ENCODE data around the gene RNF182. TPM values are rescaled to one million over a fixed set of nuclear protein-coding genes. Genes with fewer than 3 reads are reported as not detected.

Gene RNF182
- total RNA-seq, 5 donors from 2014 or later (not counting 1 experiment from before 2014, with no cell fraction given), result 0.16 to 0.49 (median 0.18) TPM; not detected in 2

GRCh38 chr6:14000901-14001300 is 76.1 kb downstream of the RNF182 start:
- peaks cover 0 to 3% (median 0%) of the 10 kb centered on the region in 3 donors for H3K9me3 Mint-ChIP-seq
- WGBS (ENCODE audit: insufficient coverage), result 57% methylated on average over 3 of the region's 3 CpGs
- no peaks in the 10 kb centered on the region for H3K36me3 ChIP-seq (ENCODE audit: control insufficient read depth in 2 of 2, extremely low read depth in 1 of 2, insufficient read depth in 1 of 2, low read length in 1 of 2)
- no peaks in the 10 kb centered on the region for H3K4me1 Mint-ChIP-seq
- no peak overlapping the region for H3K27ac Mint-ChIP-seq
- ATAC-seq (replicated peaks in 1 of 4), result no peak
- no peak overlapping the region for H3K27ac ChIP-seq (ENCODE audit: low read length)
- H3K27me3 ChIP-seq (replicated peaks in 1 of 2; ENCODE audit: control insufficient read depth in 2 of 2, extremely low read depth in 1 of 2, insufficient read depth in 2 of 2, low read length in 1 of 2), result peaks cover 2 to 3% of the 10 kb centered on the region in 2 experiments
- ChIA-PET POLR2A (no interaction called here), CTCF (no interaction called here)
- H3K4me1 ChIP-seq (ENCODE audit: control insufficient read depth in 1 of 2, extremely low read depth in 1 of 2, insufficient read depth in 2 of 2, low read length in 2 of 2), result no peaks in the 10 kb centered on the region
- no peaks in the 10 kb centered on the region for H3K9me3 ChIP-seq
- no peak overlapping the region for H3K4me3 Mint-ChIP-seq
- no peak overlapping the region for H3K4me3 ChIP-seq (ENCODE audit: control insufficient read depth in 1 of 2, extremely low read depth in 1 of 2, low read length in 1 of 2)
- DNase-seq, result no peak
- no peaks in the 10 kb centered on the region for H3K36me3 Mint-ChIP-seq
- H3K27me3 Mint-ChIP-seq, result peaks cover 15 to 27% of the 10 kb centered on the region in 2 donors

- ATAC-seq (replicated peaks in 1 of 4) (no peak), DNase-seq (no peak)
- Histone ChIP-seq H3K9me3 (no peaks in the 10 kb centered on the region), H3K27ac (ENCODE audit: low read length) (no peak overlapping the region), H3K36me3 (ENCODE audit: control insufficient read depth in 2 of 2, extremely low read depth in 1 of 2, insufficient read depth in 1 of 2, low read length in 1 of 2) (no peaks in the 10 kb centered on the region), H3K4me3 (ENCODE audit: control insufficient read depth in 1 of 2, extremely low read depth in 1 of 2, low read length in 1 of 2) (no peak overlapping the region), H3K4me1 (ENCODE audit: control insufficient read depth in 1 of 2, extremely low read depth in 1 of 2, insufficient read depth in 2 of 2, low read length in 2 of 2) (no peaks in the 10 kb centered on the region), H3K27me3 (replicated peaks in 1 of 2; ENCODE audit: control insufficient read depth in 2 of 2, extremely low read depth in 1 of 2, insufficient read depth in 2 of 2, low read length in 1 of 2) (peaks cover 2 to 3% of the 10 kb centered on the region in 2 experiments)
- POLR2A ChIA-PET, result no interaction called here
- Mint-ChIP-seq H3K27me3 (peaks cover 11 to 26% of the 10 kb centered on the region in 2 donors), H3K9me3 (peaks cover 0 to 3% (median 0%) of the 10 kb centered on the region in 3 donors), H3K36me3 (no peaks in the 10 kb centered on the region), H3K4me1 (no peaks in the 10 kb centered on the region), H3K27ac (no peak overlapping the region), H3K4me3 (no peak overlapping the region)
- CTCF ChIA-PET, result no interaction called here
- 79% methylated on average over 6 of the region's 13 CpGs for WGBS (ENCODE audit: insufficient coverage)
Observed at GRCh38 chr6:14001329-14002012, 76.7 kb downstream of the RNF182 start.

GRCh38 chr6:14002176-14002947 is 77.6 kb downstream of the RNF182 start:
- Mint-ChIP-seq H3K27me3 (peaks cover 13 to 24% of the 10 kb centered on the region in 2 donors), H3K4me1 (no peaks in the 10 kb centered on the region)
- no peak for ATAC-seq (replicated peaks in 1 of 4)

GRCh38 chr6:14004258-14004657 is 79.5 kb downstream of the RNF182 start:
- POLR2A ChIA-PET, result no interaction called here
- Mint-ChIP-seq H3K27ac (no peak overlapping the region), H3K4me3 (no peak overlapping the region)

More at GRCh38 chr6:14002176-14002947, 77.6 kb downstream of the RNF182 start:
- Histone ChIP-seq H3K27ac (ENCODE audit: low read length) (no peak overlapping the region), H3K27me3 (replicated peaks in 1 of 2; ENCODE audit: control insufficient read depth in 2 of 2, extremely low read depth in 1 of 2, insufficient read depth in 2 of 2, low read length in 1 of 2) (peaks cover 2 to 6% of the 10 kb centered on the region in 2 experiments), H3K9me3 (no peaks in the 10 kb centered on the region), H3K4me3 (ENCODE audit: control insufficient read depth in 1 of 2, extremely low read depth in 1 of 2, low read length in 1 of 2) (no peak overlapping the region), H3K4me1 (ENCODE audit: control insufficient read depth in 1 of 2, extremely low read depth in 1 of 2, insufficient read depth in 2 of 2, low read length in 2 of 2) (no peaks in the 10 kb centered on the region), H3K36me3 (ENCODE audit: control insufficient read depth in 2 of 2, extremely low read depth in 1 of 2, insufficient read depth in 1 of 2, low read length in 1 of 2) (no peaks in the 10 kb centered on the region)
- DNase-seq, result no peak
- H3K9me3 Mint-ChIP-seq, result peaks cover 0 to 3% (median 0%) of the 10 kb centered on the region in 3 donors
- no peaks in the 10 kb centered on the region for H3K36me3 Mint-ChIP-seq
- H3K4me3 Mint-ChIP-seq, result no peak overlapping the region
- ChIA-PET POLR2A (no interaction called here), CTCF (no interaction called here)
- 96% methylated on average over 36 of the region's 47 CpGs for WGBS (ENCODE audit: insufficient coverage)
- H3K27ac Mint-ChIP-seq, result no peak overlapping the region

GRCh38 chr6:14008809-14009208 is 84.1 kb downstream of the RNF182 start:
- Mint-ChIP-seq H3K27ac (no peak overlapping the region), H3K4me3 (no peak overlapping the region), H3K27me3 (peaks cover 17 to 25% of the 10 kb centered on the region in 2 donors), H3K9me3 (no peaks in the 10 kb centered on the region), H3K4me1 (no peaks in the 10 kb centered on the region), H3K36me3 (no peaks in the 10 kb centered on the region)
- no peaks in the 10 kb centered on the region for H3K9me3 ChIP-seq
- no peaks in the 10 kb centered on the region for H3K36me3 ChIP-seq (ENCODE audit: control insufficient read depth in 2 of 2, extremely low read depth in 1 of 2, insufficient read depth in 1 of 2, low read length in 1 of 2)
- no peaks in the 10 kb centered on the region for H3K4me1 ChIP-seq (ENCODE audit: control insufficient read depth in 1 of 2, extremely low read depth in 1 of 2, insufficient read depth in 2 of 2, low read length in 2 of 2)
- POLR2A ChIA-PET, result no interaction called here
- H3K27ac ChIP-seq (ENCODE audit: low read length), result no peak overlapping the region
- WGBS (ENCODE audit: insufficient coverage), result no CpG with 5 or more reads among the region's 5 CpGs
- CTCF ChIA-PET, result no interaction called here
- H3K27me3 ChIP-seq (replicated peaks in 1 of 2; ENCODE audit: control insufficient read depth in 2 of 2, extremely low read depth in 1 of 2, insufficient read depth in 2 of 2, low read length in 1 of 2), result peaks cover 2 to 13% of the 10 kb centered on the region in 2 experiments
- H3K4me3 ChIP-seq (ENCODE audit: control insufficient read depth in 1 of 2, extremely low read depth in 1 of 2, low read length in 1 of 2), result no peak overlapping the region
- ATAC-seq (replicated peaks in 1 of 4), result no peak
- no peak for DNase-seq

More at GRCh38 chr6:14004258-14004657, 79.5 kb downstream of the RNF182 start:
- peaks cover 2 to 6% of the 10 kb centered on the region in 2 experiments for H3K27me3 ChIP-seq (replicated peaks in 1 of 2; ENCODE audit: control insufficient read depth in 2 of 2, extremely low read depth in 1 of 2, insufficient read depth in 2 of 2, low read length in 1 of 2)
- no peak for DNase-seq
- H3K9me3 ChIP-seq, result no peaks in the 10 kb centered on the region
- Mint-ChIP-seq H3K4me1 (no peaks in the 10 kb centered on the region), H3K9me3 (no peaks in the 10 kb centered on the region), H3K36me3 (no peaks in the 10 kb centered on the region), H3K27me3 (peaks cover 15 to 20% of the 10 kb centered on the region in 2 donors)
- no peaks in the 10 kb centered on the region for H3K4me1 ChIP-seq (ENCODE audit: control insufficient read depth in 1 of 2, extremely low read depth in 1 of 2, insufficient read depth in 2 of 2, low read length in 2 of 2)
- WGBS (ENCODE audit: insufficient coverage), result 90% methylated on average over 4 of the region's 9 CpGs
- CTCF ChIA-PET, result no interaction called here
- no peak overlapping the region for H3K27ac ChIP-seq (ENCODE audit: low read length)
- ATAC-seq (replicated peaks in 1 of 4), result no peak
- H3K4me3 ChIP-seq (ENCODE audit: control insufficient read depth in 1 of 2, extremely low read depth in 1 of 2, low read length in 1 of 2), result no peak overlapping the region
- no peaks in the 10 kb centered on the region for H3K36me3 ChIP-seq (ENCODE audit: control insufficient read depth in 2 of 2, extremely low read depth in 1 of 2, insufficient read depth in 1 of 2, low read length in 1 of 2)

GRCh38 chr6:14009431-14009830 is 84.7 kb downstream of the RNF182 start:
- Histone ChIP-seq H3K27ac (ENCODE audit: low read length) (no peak overlapping the region), H3K36me3 (ENCODE audit: control insufficient read depth in 2 of 2, extremely low read depth in 1 of 2, insufficient read depth in 1 of 2, low read length in 1 of 2) (no peaks in the 10 kb centered on the region), H3K27me3 (replicated peaks in 1 of 2; ENCODE audit: control insufficient read depth in 2 of 2, extremely low read depth in 1 of 2, insufficient read depth in 2 of 2, low read length in 1 of 2) (peaks cover 2 to 14% of the 10 kb centered on the region in 2 experiments), H3K9me3 (no peaks in the 10 kb centered on the region), H3K4me3 (ENCODE audit: control insufficient read depth in 1 of 2, extremely low read depth in 1 of 2, low read length in 1 of 2) (no peak overlapping the region), H3K4me1 (ENCODE audit: control insufficient read depth in 1 of 2, extremely low read depth in 1 of 2, insufficient read depth in 2 of 2, low read length in 2 of 2) (no peaks in the 10 kb centered on the region)
- DNase-seq (no peak), ATAC-seq (replicated peaks in 1 of 4) (no peak)
- H3K4me1 Mint-ChIP-seq, result no peaks in the 10 kb centered on the region
- H3K27ac Mint-ChIP-seq, result no peak overlapping the region
- CTCF ChIA-PET, result no interaction called here
- peaks cover 17 to 23% of the 10 kb centered on the region in 2 donors for H3K27me3 Mint-ChIP-seq
- POLR2A ChIA-PET, result no interaction called here
- WGBS (ENCODE audit: insufficient coverage), result no CpG with 5 or more reads among the region's 3 CpGs
- H3K36me3 Mint-ChIP-seq, result no peaks in the 10 kb centered on the region
- H3K9me3 Mint-ChIP-seq, result no peaks in the 10 kb centered on the region
- H3K4me3 Mint-ChIP-seq, result no peak overlapping the region

Data from T-cell (primary cell).